DND-41 (cell line): ENCODE measurements around the gene ASIC2.

Source experiments
- ATAC-seq: fragments of 200-7000 bp; cut with Tn5 transposase; 3 replicates; pipeline ENCODE4 v1.9.1; 2021; ENCODE audit warnings: low read depth; ENCODE audit not compliant: insufficient read depth
- DNase-seq: peaks from one replicate; pipeline ENCODE4 v3.0.0-alpha.2; 2020
- H2AFZ ChIP-seq: 2 replicates; pipeline ENCODE4 v1.6.0; 2012; ENCODE audit warnings: low read depth, low read length
- H3K27ac ChIP-seq: 2 replicates; pipeline ENCODE4 v1.5.1; 2012; ENCODE audit warnings: low read length, inconsistent platforms
- H3K27me3 ChIP-seq: fragments of 200-600 bp; sonication (generic); 2 replicates; pipeline ENCODE4 v1.6.0; 2012; ENCODE audit warnings: low read length, mild to moderate bottlenecking, inconsistent platforms; ENCODE audit not compliant: insufficient read depth, poor library complexity
- H3K36me3 ChIP-seq: 2 replicates; pipeline ENCODE4 v1.5.1; 2012; ENCODE audit warnings: low read length, inconsistent platforms; ENCODE audit not compliant: insufficient read depth
- H3K4me1 ChIP-seq: 2 replicates; pipeline ENCODE4 v1.5.1; 2012; ENCODE audit warnings: mild to moderate bottlenecking, low read length; ENCODE audit not compliant: insufficient read depth
- H3K4me2 ChIP-seq: 2 replicates; pipeline ENCODE4 v1.6.0; 2012; ENCODE audit warnings: mild to moderate bottlenecking, moderate library complexity, low read length, inconsistent platforms; ENCODE audit not compliant: insufficient read depth
- H3K4me3 ChIP-seq, 2 experiments: fragments of 200-600 bp in 1 of 2; shearing (Covaris generic) in 1 of 2; 2 replicates each; pipeline ENCODE4 v1.5.1; 2012 to 2016; ENCODE audit warnings: inconsistent platforms in 2 of 2, low read length in 2 of 2, mild to moderate bottlenecking in 2 of 2, low read depth in 1 of 2, moderate library complexity in 1 of 2
- H3K79me2 ChIP-seq: 2 replicates; pipeline ENCODE4 v1.6.0; 2012; ENCODE audit warnings: low read length, inconsistent platforms; ENCODE audit not compliant: insufficient read depth
- H3K9ac ChIP-seq: 2 replicates; pipeline ENCODE4 v1.6.0; 2012; ENCODE audit warnings: low read depth, mild to moderate bottlenecking, inconsistent platforms, low read length, moderate library complexity
- H3K9me3 ChIP-seq: 2 replicates; pipeline ENCODE4 v1.5.1; 2012; ENCODE audit warnings: low read length, moderate library complexity, mild to moderate bottlenecking, inconsistent platforms; ENCODE audit not compliant: insufficient read depth, severe bottlenecking
- H4K20me1 ChIP-seq: 2 replicates; pipeline ENCODE4 v1.6.0; 2012; ENCODE audit warnings: low read length; ENCODE audit not compliant: insufficient read depth
- CTCF ChIP-seq: IDR thresholded peaks from 2 replicates; pipeline ENCODE4 v1.5.1; 2012; ENCODE audit warnings: borderline replicate concordance, low read length, moderate library complexity, mild to moderate bottlenecking; ENCODE audit not compliant: poor library complexity, severe bottlenecking; ENCODE audit errors: extremely low read depth
- EZH2 ChIP-seq: IDR thresholded peaks from 3 replicates; pipeline ENCODE4 v1.6.1; 2012; ENCODE audit warnings: borderline replicate concordance, low read depth, mild to moderate bottlenecking, moderate library complexity, low read length, inconsistent platforms; ENCODE audit not compliant: severe bottlenecking

The ASIC2 gene

GRCh38 chr17:33080091-33080490, 213.0 kb downstream of the ASIC2 start:
- Histone ChIP-seq H3K27me3 (peaks cover 16% of the 10 kb centered on the region), H3K27ac (no peak overlapping the region), H3K9ac (no peak overlapping the region), H3K9me3 (no peaks in the 10 kb centered on the region), H3K4me3 (no peak overlapping the region), H3K36me3 (no peaks in the 10 kb centered on the region), H3K79me2 (no peaks in the 10 kb centered on the region), H4K20me1 (0 out of 2 replicates have a peak, but pooled peaks cover 4% of the 10 kb centered on the region), H3K4me1 (no peaks in the 10 kb centered on the region), H3K4me2 (no peak overlapping the region), H2AFZ (no peak overlapping the region)
- TF ChIP-seq EZH2 (no peak), CTCF (no peak)
- ATAC-seq = no peak
- DNase-seq = no peak

- H2AFZ ChIP-seq = no peak overlapping the region
- no peak overlapping the region for H3K9ac ChIP-seq
- 0 out of 2 replicates have a peak, but pooled peaks cover 4% of the 10 kb centered on the region for H4K20me1 ChIP-seq
- no peak for ATAC-seq
- H3K4me1 ChIP-seq = no peaks in the 10 kb centered on the region
- H3K4me3 ChIP-seq = no peak overlapping the region
- TF ChIP-seq CTCF (no peak), EZH2 (no peak)
- H3K9me3 ChIP-seq = no peaks in the 10 kb centered on the region
- H3K27ac ChIP-seq = no peak overlapping the region
- peaks cover 9% of the 10 kb centered on the region for H3K27me3 ChIP-seq
- H3K4me2 ChIP-seq = no peak overlapping the region
- no peaks in the 10 kb centered on the region for H3K79me2 ChIP-seq
- no peak for DNase-seq
- no peaks in the 10 kb centered on the region for H3K36me3 ChIP-seq
Measured at GRCh38 chr17:33079201-33079600, 213.9 kb downstream of the ASIC2 start.

GRCh38 chr17:33076979-33077378, 216.1 kb downstream of the ASIC2 start:
- H3K4me2 ChIP-seq = no peak overlapping the region
- TF ChIP-seq CTCF (no peak), EZH2 (no peak)

GRCh38 chr17:33073416-33073815, 219.7 kb downstream of the ASIC2 start:
- no peak overlapping the region for H3K27ac ChIP-seq
- no peak overlapping the region for H3K9ac ChIP-seq
- ATAC-seq (no peak), DNase-seq (no peak)
- peaks cover 14% of the 10 kb centered on the region for H3K27me3 ChIP-seq
- no peak overlapping the region for H2AFZ ChIP-seq
- H3K4me3 ChIP-seq = no peak overlapping the region
- no peaks in the 10 kb centered on the region for H3K36me3 ChIP-seq
- H3K9me3 ChIP-seq = no peaks in the 10 kb centered on the region
- H3K4me2 ChIP-seq = no peak overlapping the region
- 0 out of 2 replicates have a peak, but pooled peaks cover 4% of the 10 kb centered on the region for H4K20me1 ChIP-seq
- no peaks in the 10 kb centered on the region for H3K79me2 ChIP-seq
- TF ChIP-seq CTCF (no peak), EZH2 (no peak)
- H3K4me1 ChIP-seq = no peaks in the 10 kb centered on the region

More at GRCh38 chr17:33076979-33077378, 216.1 kb downstream of the ASIC2 start:
- DNase-seq (no peak), ATAC-seq (no peak)
- Histone ChIP-seq H2AFZ (no peak overlapping the region), H3K9me3 (no peaks in the 10 kb centered on the region), H3K27me3 (peaks cover 10% of the 10 kb centered on the region), H4K20me1 (0 out of 2 replicates have a peak, but pooled peaks cover 4% of the 10 kb centered on the region), H3K79me2 (no peaks in the 10 kb centered on the region), H3K27ac (no peak overlapping the region), H3K4me3 (no peak overlapping the region), H3K9ac (no peak overlapping the region), H3K36me3 (no peaks in the 10 kb centered on the region), H3K4me1 (no peaks in the 10 kb centered on the region)
